HG02870 (cell line): ENCODE data around the gene ADAMTSL4.

Experiments
- ATAC-seq: cut with Tn5 transposase; IDR thresholded peaks from one replicate; pipeline ENCODE4 v1.9.1; 2021; ENCODE audit warnings: mild to moderate bottlenecking, moderate library complexity; ENCODE audit not compliant: unreplicated experiment

Gene ADAMTSL4

GRCh38 chr1:150548632-150549495, at the start of gene ADAMTSL4:
ADAMTSL4 (plus strand) TSS chr1:150549408; CDS start chr1:150552289, 2,881 bp downstream.
- ATAC-seq = no peak

GRCh38 chr1:150505431-150505830, 43.8 kb upstream of the ADAMTSL4 start:
- ATAC-seq = no peak

- no peak for ATAC-seq
Observed at GRCh38 chr1:150507912-150508864, 41.0 kb upstream of the ADAMTSL4 start, which contains the start of gene ECM1. ECM1 (plus strand) TSS chr1:150508109; CDS start chr1:150508210, 101 bp downstream.

- no peak for ATAC-seq
Observed at GRCh38 chr1:150508982-150509381, 40.2 kb upstream of the ADAMTSL4 start.

- ATAC-seq = no peak
Observed at GRCh38 chr1:150511551-150511950, 37.7 kb upstream of the ADAMTSL4 start.

- no peak for ATAC-seq
Observed at GRCh38 chr1:150511985-150512660, 37.1 kb upstream of the ADAMTSL4 start.

GRCh38 chr1:150512846-150513245, 36.4 kb upstream of the ADAMTSL4 start:
- no peak for ATAC-seq

- no peak for ATAC-seq
Observed at GRCh38 chr1:150513351-150513791, 35.8 kb upstream of the ADAMTSL4 start.

- ATAC-seq = no peak
Observed at GRCh38 chr1:150514260-150514659, 34.9 kb upstream of the ADAMTSL4 start.

- no peak for ATAC-seq
Observed at GRCh38 chr1:150514913-150515327, 34.3 kb upstream of the ADAMTSL4 start.

GRCh38 chr1:150515328-150516049, 33.7 kb upstream of the ADAMTSL4 start, which contains the start of gene FALEC:
FALEC (plus strand) TSS chr1:150515752.
- ATAC-seq = peak; percentile 94

- ATAC-seq = no peak
Observed at GRCh38 chr1:150516050-150516591, 33.1 kb upstream of the ADAMTSL4 start.

- no peak for ATAC-seq
Observed at GRCh38 chr1:150516616-150517015, 32.6 kb upstream of the ADAMTSL4 start.

- no peak for ATAC-seq
Observed at GRCh38 chr1:150521196-150521968, 27.8 kb upstream of the ADAMTSL4 start.

GRCh38 chr1:150525348-150525747, 23.9 kb upstream of the ADAMTSL4 start:
- ATAC-seq = no peak

GRCh38 chr1:150528196-150528595, 21.0 kb upstream of the ADAMTSL4 start:
- no peak for ATAC-seq

- ATAC-seq = no peak
Observed at GRCh38 chr1:150529017-150529416, 20.2 kb upstream of the ADAMTSL4 start.

- no peak for ATAC-seq
Observed at GRCh38 chr1:150530491-150531159, 18.6 kb upstream of the ADAMTSL4 start.
